ENCODE data around the gene GNAZ.
"Not testable (repeated sequence)": the region's sequence is repeated elsewhere in the genome, so short reads cannot be mapped to it uniquely, and the experiment has no call there.

The GNAZ gene

DNA sequence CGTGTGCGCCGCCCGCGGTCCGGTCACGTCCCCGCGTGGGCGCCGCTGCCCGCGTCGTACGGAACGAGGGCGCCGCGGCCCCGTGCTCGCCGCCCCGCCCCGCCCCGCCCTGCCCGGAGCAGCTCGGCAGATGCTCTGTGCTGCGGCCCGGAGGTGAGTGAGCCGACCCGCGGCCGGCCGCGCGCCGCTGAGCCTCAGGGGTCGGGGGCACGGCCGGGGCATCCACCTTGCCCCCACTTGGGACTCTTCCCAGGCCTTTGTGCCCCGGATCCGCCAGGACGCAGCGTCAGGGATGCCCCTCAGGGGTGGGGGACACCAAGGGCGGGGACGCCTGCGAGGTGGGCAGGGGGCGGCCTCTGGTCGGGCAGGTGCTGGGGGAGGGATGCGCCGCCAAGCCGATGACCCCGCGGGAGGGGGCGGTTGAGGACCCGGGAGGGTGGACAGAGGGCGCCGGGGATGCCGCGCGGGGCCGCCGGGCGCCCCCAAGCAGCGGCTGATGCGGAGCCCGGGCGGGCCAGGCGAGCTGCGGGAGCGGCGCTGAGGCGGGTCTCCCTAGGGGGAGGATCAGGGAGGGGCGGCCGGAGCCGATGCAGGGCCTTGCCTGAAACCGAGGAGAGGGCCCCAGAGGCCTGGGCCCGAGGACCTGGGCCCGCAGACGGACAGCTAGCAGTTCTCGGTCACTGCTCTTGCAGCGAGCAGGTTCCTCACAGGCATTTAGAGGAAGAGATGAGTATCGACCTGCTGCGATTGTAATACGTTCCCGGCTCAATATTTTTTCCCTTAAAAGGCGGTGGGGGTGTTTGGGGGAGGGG, at the start of gene GNAZ:
TSS of gene GNAZ (plus strand) at position 102 of the 812 bp plus-strand sequence. CDS start 25,177 bp downstream, outside the sequence.
- DNase-seq = peak; percentile 11

- no peak for DNase-seq
Measured at GRCh38 chr22:23020659-23021293, 49.5 kb upstream of the GNAZ start.

DNA sequence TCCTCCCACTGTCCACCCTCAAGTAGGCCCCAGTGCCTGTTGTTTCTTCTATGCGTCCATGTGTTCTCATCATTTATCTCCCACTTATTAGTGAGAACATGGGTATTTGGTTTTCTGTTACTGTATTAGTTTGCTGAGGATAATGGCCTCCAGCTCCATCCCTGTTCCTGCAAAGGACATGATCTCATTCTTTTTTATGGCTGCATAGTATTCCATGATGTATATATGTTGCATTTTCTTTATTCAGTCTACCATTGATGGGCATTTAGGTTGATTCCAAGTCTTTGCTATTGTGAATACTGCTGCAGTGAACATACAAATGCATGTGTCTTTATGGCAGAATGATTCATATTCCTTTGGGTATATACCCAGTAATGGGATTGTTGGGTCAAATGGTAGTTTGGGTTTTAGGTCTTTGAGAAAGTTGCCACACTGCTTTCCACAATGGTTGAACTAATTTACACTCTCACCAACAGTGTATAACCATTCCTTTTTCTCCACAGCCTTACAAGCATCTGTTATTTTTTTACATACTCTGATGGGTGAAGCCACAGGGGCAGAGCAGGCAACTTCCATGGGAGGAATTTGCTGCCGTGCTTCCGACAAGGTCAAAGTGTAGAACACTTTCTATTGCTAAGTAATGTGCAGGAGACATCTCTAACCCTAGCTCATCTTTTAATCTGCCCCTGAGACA, 48.5 kb upstream of the GNAZ start:
- not testable (repeated sequence) for DNase-seq

GRCh38 chr22:23023294-23023693, 47.0 kb upstream of the GNAZ start:
- no peak for DNase-seq

DNA sequence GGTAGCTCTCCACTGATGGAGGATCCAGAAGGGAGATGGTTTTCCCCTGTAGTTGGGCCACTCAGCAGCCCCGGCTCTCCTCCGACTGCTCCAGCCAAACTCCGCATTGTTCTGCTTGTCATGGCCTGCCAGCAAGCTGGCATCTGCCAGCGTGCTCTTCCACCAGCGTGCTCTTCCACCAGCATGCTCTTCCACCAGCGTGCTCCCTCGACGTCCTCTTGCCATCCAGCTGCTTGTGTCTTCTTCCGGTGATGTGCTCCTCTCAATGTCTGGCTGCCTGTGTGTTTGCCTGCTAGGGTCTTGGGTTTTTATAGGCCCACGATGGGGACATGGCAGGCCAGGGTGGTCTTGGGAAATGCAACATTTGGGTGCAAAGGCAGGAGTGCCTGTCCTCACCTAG, 43.5 kb upstream of the GNAZ start:
- no peak for DNase-seq

GRCh38 chr22:23027849-23028248, 42.5 kb upstream of the GNAZ start:
- DNase-seq = not testable (repeated sequence)

DNA sequence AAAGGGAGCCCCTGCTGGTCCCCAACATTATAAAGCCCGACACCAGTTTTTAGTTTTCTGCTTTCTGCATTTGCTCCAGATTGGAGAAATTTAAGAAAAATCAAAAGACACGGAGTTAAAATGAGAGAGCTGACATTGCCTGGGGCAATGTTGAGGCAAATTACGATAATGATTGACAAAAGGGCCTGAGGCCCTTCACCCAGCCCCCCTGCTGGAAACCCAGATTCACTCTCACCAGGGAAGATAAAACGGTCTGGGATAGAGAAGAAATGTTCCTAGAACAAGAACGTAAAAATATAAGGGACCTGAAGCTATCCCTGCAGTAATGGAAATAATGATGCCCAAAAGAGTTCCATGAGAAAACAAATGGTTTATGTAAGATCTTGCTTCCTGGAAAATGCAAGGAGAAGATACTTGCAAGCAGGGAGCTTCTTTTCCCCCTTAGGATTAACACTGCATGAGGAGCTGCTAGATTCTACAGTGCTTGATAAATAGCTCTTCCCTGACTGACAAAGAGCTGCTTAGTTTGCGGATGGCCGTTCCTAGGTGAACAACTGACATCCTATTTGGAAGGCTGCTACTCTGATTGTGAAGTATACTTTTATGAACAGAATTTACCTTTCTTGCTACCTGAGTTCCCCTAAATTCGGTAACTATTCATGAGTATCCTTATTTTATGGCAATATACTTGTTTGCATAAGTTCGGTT, 40.6 kb upstream of the GNAZ start:
- no peak for DNase-seq

- no peak for DNase-seq
Measured at GRCh38 chr22:23031381-23031780, 38.9 kb upstream of the GNAZ start.

DNA sequence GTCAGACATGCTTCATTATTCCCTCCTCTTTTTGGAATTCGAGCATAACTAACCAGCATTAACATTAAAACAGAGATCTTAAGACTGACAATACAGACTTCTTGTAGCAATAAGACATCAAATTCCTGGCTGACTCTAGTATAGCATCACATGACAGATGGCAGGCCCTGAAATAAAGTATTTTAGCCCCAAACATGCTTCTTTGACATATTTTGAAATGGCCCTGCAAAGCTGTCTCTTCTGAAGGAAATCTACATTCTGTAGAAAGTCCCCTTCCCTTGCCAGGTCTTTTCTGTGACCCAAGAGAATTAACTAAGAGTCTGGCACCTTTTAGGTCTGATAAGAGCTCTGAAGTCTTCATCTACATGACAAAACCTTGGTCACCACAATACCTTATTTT, 38.5 kb upstream of the GNAZ start:
- no peak for DNase-seq

DNA sequence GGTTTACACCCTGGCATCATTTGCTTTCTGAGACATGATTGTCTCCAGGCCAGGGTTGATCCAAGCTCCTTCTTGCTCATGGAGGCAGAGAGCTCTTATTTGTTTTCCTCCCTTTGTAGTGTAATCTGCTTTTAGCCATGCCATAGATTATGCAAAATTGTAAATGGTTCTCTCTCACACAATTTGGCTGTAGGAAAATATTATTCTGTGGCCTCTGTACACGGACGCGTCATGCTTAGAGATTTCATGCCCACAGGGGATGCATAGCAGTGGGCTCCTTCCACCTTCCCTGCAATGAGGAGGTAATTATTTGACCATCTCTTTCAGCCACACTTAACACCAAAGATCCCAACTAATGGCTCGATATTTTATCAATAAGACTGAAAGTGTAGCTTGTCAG, 37.7 kb upstream of the GNAZ start:
- no peak for DNase-seq

DNA sequence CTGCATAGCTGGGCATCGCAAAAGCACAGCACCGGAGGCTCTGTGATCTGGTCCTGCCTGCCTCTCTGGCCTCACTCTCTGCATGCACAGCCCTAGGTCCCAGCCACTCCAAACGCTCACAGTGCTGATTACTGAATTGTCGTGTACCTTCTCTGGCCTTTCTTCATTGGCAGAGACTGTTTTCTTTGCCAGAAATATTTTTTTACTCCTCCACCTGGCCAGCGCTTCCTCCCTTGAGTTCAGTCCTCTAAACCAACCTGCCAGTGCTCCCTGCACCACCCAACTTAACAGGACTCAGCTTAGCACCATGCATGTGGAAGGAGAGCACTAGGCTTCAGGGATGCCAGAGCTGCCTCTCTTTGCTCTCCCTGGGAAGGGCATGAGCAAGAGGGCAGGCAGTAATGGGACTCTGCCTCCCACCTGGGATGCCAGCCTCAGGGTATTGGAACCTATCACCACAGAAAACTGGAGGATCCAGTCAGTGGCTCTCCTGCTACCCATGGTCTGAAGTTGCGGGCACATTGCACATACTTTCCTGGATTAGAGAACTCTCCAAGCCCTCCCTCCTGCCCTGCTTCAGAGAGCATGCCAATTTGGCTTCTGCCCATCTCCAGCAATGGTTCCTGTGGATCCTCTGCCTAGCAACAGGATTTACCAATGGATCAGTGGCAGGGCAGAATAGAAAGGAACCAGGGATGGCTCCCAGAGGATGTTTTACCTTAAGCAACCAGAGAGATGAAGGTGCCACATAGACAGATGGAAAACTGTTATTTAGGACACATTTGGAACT, 37.0 kb upstream of the GNAZ start:
- DNase-seq = no peak

GRCh38 chr22:23034621-23035556, 35.4 kb upstream of the GNAZ start:
- DNase-seq = no peak

DNA sequence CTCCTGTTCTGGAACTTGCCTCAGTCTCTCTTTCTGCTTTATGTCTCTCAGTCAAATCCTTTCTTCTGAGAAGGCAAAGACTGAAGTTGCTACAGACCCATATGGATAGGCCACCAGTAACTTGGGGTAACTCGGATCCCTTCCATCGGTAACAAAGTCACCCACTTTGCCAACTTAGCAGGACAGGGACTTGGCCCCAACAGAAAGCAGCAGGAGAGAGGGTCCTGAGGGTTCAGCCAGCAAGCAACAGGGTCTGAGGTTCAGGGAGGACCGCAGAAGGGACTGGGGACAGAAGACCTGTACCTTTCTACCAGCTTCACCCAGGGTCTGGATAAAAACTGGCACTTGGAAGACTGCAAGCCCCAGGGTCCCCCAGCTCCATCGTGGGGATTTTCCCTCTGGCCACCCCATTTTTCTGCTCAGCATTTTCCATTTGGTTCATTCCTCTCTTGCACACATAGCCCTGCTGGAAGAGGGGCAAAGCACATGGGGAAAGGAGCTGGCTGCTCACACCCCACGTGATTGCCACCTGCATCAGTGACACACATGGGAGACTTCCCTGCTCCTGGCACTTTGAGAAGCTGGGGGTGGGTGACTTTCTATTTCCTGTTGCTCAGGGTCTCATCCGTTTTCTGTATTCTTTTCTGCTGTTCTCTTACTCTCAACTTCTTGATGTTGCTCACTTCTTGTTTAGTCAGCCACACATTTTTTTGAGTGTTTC, 34.6 kb upstream of the GNAZ start:
- no peak for DNase-seq

DNA sequence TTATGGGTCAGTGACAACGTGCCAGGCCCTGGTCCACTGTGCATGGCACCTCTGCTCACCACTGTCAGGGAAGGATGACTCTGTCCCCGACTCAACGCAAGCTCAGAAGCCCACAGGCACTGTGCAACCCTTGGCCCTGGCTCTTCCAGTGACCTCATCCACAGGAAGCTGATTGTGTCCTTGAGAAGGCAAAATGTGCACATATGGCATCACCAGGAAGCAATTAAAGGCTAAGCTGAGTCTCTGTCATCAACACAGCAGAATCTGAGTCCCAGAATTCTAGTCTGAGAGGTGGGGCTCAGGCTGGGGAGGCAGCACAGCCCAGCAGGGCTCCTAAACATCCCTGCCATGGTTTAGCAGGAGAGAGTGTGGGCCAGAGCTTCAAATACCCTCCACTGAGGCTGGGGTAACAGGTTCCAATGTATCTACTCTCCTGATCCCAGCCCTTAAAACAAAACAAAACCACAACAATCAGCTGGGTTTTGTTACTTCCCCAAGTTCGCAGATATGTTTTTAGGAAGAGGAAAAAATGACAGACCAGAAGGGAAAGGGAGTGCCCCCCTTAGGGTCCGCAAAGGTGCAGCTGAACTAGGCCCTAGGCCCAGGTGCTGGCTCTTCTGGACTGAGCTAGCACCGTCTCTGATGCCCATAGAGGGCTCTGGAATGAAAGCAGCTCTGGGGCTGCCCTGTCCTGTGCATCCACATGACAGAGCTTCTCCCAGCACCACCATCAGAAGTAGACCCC, 33.5 kb upstream of the GNAZ start:
- DNase-seq = peak; percentile 30

DNA sequence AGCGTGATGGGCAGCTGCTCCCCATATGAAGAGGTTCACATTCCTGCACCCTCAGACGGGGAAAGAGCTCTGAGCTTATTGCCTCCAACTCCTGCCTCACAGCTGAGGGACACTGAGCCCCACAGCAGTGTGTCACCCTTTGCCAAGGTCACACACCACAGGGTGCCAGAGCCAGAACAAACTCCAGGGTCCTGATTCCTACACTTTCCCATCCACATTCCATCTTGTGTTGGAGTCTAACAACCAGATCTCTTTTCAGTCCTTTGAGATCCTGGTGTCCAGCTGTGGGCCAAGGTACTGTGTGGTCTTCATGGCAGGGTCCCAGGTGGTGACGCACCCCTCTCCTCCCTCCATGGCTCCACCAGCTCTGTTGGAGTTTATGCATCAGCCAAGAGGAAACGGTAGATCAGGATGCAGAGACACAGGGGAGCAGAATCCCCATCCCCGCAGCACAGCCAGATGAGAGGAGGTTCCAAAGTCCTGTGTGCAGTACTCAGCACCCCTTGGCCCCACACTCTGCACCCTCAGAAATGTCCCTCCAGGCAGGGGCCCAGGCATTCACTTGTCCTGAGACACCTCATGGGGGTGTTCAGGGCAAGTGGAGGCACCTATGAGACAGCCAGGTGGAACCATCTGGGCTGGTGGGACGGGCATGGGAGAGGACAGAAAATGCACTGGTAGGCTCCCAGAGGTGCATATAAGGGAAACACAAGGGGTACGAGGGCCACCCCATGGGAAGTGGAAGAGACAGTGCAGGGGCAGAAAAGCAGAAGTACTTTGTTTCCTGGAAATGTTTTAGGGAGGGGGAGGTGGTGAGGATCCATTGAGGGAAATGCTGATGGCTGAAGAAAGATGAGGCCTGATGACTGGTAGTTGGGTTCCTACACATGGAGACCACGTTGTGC, 32.6 kb upstream of the GNAZ start:
- DNase-seq = no peak

DNA sequence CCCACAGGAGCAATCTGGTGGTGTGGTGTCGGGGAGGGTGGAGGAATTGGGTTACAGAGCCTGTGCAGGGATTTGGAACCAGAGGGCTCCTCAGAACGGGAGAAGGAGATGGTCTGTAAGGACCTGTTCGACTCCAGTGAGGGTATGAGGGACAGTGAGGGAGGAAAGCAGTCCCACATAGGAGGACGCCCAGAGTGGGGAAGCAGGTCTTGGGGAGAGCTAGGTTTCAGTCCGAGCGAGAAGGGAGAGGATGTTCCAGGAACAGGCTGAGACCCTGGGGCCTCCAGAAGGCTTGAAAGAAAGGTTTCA, 32.0 kb upstream of the GNAZ start:
- no peak for DNase-seq

- no peak for DNase-seq
Measured at GRCh38 chr22:23038902-23039301, 31.4 kb upstream of the GNAZ start.

DNA sequence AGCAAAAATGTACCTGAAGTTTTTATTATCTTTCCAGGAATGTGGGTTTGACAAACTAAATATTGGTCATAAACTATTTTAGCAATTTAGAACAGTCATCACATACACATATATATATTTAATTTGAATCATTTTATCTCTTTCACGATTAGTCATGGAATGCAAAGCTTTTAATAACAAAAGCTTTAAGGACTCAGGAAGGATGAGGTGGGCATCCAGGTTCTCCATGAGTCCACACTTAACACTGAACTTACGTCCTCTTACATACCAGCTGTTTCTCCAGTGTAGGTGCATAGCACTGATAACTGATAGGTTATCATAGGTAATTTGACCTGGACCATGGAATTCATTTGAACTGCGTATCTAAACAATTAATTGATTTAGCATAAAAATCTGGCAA, 28.1 kb upstream of the GNAZ start:
- DNase-seq = no peak

- DNase-seq = no peak
Measured at GRCh38 chr22:23044570-23044969, 25.7 kb upstream of the GNAZ start.
